Uterus (tissue), 2 donors: ENCODE results near the gene CDCP2.

Experiments used
- CTCF ChIP-seq, 4 experiments: fragments of 200-600 bp in 2 of 4; fragments of 450-650 bp in 2 of 4; sonication (generic) in 2 of 4; IDR thresholded peaks; one replicate each; pipeline ENCODE4 v1.5.1; 2016 to 2019; ENCODE audit warnings: antibody characterized with exemption in 4 of 4, mild to moderate bottlenecking in 2 of 4, moderate library complexity in 1 of 4
- POLR2A ChIP-seq, 2 donors: fragments of 450-650 bp; IDR thresholded peaks; one replicate each; pipeline ENCODE4 v1.6.1; 2016; ENCODE audit warnings: antibody characterized with exemption in 2 of 2, mild to moderate bottlenecking in 1 of 2, moderate library complexity in 1 of 2

- TF ChIP-seq CTCF (IDR thresholded peaks at IDR 0.05) (no peak), POLR2A (IDR thresholded peaks at IDR 0.05) (no peak)
These were observed 52.3 kb downstream of the CDCP2 start for GRCh38 chr1:54100500-54100899.
